ENCODE measurements around the gene ZDHHC21.

The ZDHHC21 gene

GRCh38 chr9:14597171-14597799 lies 95.9 kb downstream of the ZDHHC21 start:
- DNase-seq, result no peak

- DNase-seq, result no peak
These were observed 99.8 kb downstream of the ZDHHC21 start for GRCh38 chr9:14593406-14593805.

GRCh38 chr9:14591411-14591810 lies 101.8 kb downstream of the ZDHHC21 start:
- no peak for DNase-seq

- peak; percentile 55 for DNase-seq
These were observed 107.3 kb downstream of the ZDHHC21 start for GRCh38 chr9:14585730-14586473.

- peak; percentile 15 for DNase-seq
These were observed 108.7 kb downstream of the ZDHHC21 start for GRCh38 chr9:14584571-14584970.

- no peak for DNase-seq
These were observed 115.2 kb downstream of the ZDHHC21 start for GRCh38 chr9:14578030-14578429.

GRCh38 chr9:14574173-14574572 lies 119.1 kb downstream of the ZDHHC21 start:
- no peak for DNase-seq

- no peak for DNase-seq
These were observed 119.9 kb downstream of the ZDHHC21 start for GRCh38 chr9:14573319-14573718.

- peak; percentile 22 for DNase-seq
These were observed 127.7 kb downstream of the ZDHHC21 start for GRCh38 chr9:14565352-14566016.

GRCh38 chr9:14563902-14564624 lies 129.2 kb downstream of the ZDHHC21 start:
- no peak for DNase-seq

- no peak for DNase-seq
These were observed 131.3 kb downstream of the ZDHHC21 start for GRCh38 chr9:14561929-14562405.
